ENCODE measurements around the gene AQP12B.

DNA sequence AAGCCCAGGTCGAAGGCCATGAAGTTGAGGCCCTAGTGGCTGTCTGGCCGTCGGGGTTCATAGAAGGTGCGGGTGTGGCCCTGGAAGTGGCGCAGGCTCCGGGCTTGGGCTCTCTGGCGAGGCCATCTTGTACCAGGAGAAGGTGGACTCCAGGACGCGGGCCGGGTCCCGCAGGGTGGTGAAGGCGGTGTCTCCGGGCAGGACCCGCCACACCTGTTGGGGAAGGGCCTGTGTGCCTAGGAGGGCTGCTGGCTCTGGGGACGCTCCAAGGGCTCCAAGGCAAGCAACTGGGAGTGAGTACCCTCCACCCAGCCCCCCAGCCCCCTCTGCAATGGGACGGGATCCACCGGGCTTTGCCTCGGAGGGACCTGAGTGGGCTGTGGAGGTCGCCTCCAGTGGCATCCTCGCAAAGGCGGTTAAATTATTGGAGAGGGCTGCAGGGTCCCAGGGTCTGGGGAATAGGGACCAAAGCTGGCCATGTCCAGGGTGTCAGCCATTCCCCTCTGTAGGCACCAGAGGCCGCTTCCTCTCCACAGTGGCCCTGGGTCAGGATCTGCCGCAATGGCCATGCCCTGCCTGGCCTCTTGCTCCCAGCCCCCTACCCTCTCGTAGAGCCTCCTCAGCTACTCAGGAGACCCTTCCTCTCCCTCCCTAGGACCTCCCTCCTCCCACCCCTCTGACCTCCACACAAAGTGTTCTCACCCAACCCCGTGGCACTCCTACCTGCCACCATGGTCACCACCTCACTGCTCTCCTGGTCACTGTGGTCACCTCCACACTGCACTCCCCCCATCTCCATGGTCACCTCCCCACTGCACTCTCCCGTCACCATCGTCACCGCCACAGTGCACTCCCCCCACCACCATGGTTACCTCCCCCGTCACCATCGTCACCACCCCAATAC is 19.3 kb upstream of the AQP12B start:
- TF ChIP-seq, protein P1, sequence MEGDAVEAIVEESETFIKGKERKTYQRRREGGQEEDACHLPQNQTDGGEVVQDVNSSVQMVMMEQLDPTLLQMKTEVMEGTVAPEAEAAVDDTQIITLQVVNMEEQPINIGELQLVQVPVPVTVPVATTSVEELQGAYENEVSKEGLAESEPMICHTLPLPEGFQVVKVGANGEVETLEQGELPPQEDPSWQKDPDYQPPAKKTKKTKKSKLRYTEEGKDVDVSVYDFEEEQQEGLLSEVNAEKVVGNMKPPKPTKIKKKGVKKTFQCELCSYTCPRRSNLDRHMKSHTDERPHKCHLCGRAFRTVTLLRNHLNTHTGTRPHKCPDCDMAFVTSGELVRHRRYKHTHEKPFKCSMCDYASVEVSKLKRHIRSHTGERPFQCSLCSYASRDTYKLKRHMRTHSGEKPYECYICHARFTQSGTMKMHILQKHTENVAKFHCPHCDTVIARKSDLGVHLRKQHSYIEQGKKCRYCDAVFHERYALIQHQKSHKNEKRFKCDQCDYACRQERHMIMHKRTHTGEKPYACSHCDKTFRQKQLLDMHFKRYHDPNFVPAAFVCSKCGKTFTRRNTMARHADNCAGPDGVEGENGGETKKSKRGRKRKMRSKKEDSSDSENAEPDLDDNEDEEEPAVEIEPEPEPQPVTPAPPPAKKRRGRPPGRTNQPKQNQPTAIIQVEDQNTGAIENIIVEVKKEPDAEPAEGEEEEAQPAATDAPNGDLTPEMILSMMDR (IDR thresholded peaks at IDR 0.05), result no peak
- TF ChIP-seq ZFX (IDR thresholded peaks at IDR 0.05; ENCODE audit: borderline replicate concordance), result no peak
